ENCODE data around the gene GCNT1.

DNA sequence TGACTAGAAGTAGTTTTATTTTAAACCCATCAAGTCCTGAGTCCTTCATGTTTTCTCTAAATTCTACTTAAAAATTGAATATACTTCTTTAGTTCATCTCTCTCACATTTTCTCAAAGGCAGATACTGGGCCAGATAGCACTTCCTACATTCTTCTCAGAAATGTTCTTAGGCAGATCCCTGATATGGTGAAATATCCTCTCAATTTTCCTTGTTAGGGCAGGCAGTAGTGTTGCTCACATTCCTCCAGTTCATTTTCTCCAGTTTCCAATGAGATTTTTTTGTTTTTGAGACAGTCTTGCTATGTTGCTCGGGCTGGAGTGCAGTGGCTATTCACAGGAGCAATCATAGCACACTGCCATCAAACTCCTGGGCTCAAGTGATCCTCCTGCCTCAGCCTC, 5.7 kb downstream of the GCNT1 start:
- TF ChIP-seq, protein P1, sequence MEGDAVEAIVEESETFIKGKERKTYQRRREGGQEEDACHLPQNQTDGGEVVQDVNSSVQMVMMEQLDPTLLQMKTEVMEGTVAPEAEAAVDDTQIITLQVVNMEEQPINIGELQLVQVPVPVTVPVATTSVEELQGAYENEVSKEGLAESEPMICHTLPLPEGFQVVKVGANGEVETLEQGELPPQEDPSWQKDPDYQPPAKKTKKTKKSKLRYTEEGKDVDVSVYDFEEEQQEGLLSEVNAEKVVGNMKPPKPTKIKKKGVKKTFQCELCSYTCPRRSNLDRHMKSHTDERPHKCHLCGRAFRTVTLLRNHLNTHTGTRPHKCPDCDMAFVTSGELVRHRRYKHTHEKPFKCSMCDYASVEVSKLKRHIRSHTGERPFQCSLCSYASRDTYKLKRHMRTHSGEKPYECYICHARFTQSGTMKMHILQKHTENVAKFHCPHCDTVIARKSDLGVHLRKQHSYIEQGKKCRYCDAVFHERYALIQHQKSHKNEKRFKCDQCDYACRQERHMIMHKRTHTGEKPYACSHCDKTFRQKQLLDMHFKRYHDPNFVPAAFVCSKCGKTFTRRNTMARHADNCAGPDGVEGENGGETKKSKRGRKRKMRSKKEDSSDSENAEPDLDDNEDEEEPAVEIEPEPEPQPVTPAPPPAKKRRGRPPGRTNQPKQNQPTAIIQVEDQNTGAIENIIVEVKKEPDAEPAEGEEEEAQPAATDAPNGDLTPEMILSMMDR (IDR thresholded peaks at IDR 0.05) = no peak
- no peak for TF ChIP-seq TCF7 (CRISPR knock-in tag; IDR thresholded peaks at IDR 0.05; ENCODE audit: low read depth)
- no peak for TF ChIP-seq FOXP1 (CRISPR knock-in tag; IDR thresholded peaks at IDR 0.05; ENCODE audit: borderline replicate concordance)
- no peak for TF ChIP-seq SP1 (CRISPR knock-in tag; conservative IDR thresholded peaks at IDR 0.05)
- TF ChIP-seq, protein P2, sequence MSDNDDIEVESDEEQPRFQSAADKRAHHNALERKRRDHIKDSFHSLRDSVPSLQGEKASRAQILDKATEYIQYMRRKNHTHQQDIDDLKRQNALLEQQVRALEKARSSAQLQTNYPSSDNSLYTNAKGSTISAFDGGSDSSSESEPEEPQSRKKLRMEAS (CRISPR knock-in tag; IDR thresholded peaks at IDR 0.05) = no peak
- TF ChIP-seq TEAD4 (CRISPR knock-in tag; IDR thresholded peaks at IDR 0.05) = no peak
- TF ChIP-seq, protein P3, sequence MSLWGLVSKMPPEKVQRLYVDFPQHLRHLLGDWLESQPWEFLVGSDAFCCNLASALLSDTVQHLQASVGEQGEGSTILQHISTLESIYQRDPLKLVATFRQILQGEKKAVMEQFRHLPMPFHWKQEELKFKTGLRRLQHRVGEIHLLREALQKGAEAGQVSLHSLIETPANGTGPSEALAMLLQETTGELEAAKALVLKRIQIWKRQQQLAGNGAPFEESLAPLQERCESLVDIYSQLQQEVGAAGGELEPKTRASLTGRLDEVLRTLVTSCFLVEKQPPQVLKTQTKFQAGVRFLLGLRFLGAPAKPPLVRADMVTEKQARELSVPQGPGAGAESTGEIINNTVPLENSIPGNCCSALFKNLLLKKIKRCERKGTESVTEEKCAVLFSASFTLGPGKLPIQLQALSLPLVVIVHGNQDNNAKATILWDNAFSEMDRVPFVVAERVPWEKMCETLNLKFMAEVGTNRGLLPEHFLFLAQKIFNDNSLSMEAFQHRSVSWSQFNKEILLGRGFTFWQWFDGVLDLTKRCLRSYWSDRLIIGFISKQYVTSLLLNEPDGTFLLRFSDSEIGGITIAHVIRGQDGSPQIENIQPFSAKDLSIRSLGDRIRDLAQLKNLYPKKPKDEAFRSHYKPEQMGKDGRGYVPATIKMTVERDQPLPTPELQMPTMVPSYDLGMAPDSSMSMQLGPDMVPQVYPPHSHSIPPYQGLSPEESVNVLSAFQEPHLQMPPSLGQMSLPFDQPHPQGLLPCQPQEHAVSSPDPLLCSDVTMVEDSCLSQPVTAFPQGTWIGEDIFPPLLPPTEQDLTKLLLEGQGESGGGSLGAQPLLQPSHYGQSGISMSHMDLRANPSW (CRISPR knock-in tag; conservative IDR thresholded peaks at IDR 0.05; ENCODE audit: low read depth) = no peak

Measured in WTC11 (cell line).